ENCODE measurements around the gene DMXL1. TPM values are rescaled to one million over a fixed set of nuclear protein-coding genes. Genes with fewer than 3 reads are reported as not detected.
"Not testable (repeated sequence)": the region's sequence is repeated elsewhere in the genome, so short reads cannot be mapped to it uniquely, and the experiment has no call there.

DMXL1 gene
- total RNA-seq, 8 experiments from 2014 or later = 15.7 to 43.1 (median 25.8) TPM

DNA sequence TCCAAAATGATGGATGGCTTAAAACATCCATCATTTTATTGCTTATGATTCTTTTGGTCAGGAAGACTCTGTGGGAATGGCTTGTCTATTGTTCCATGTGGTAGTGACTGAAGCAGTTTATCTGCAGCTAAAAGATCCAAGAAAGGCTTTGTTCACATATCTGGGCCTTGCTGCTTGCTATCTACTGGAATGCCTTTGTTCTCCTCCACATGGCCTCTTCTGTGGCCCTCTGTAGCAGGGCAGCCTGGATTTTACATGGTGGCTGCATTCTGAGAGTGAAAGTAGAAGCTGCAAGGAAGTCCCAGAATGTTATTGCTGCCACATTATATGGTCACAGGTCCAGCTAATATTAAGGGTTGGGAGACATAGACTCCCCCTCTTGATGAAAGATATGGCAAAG, 35.1 kb downstream of the DMXL1 start:
- no peak overlapping the region for H3K27ac ChIP-seq
- ATAC-seq (replicated peaks in 6 of 8) = no peak
- in situ Hi-C loops (cut with MboI; ENCODE audit: low pct_unique_long_range_greater_than_20kb in 2 of 9, low sequenced_read_pairs in 9 of 9, unreplicated experiment in 9 of 9) = no loop called here

GRCh38 chr5:119112151-119112550, 41.3 kb downstream of the DMXL1 start:
- 64 to 100% (median 93%) methylated on average over 1 to 5 of the region's 5 CpGs; no CpG with 5 or more reads in 1 of the 10 experiments for WGBS, 10 experiments
- Histone ChIP-seq H3K4me3 (no peak overlapping the region), H3K4me1 (replicated peaks in 1 of 2) (no peaks in the 10 kb centered on the region), H3K27ac (no peak overlapping the region)
- ATAC-seq (replicated peaks in 6 of 8) = no peak
- in situ Hi-C loops (cut with MboI; ENCODE audit: low pct_unique_long_range_greater_than_20kb in 2 of 9, low sequenced_read_pairs in 9 of 9, unreplicated experiment in 9 of 9) = no loop called here

More for the DNA sequence above, 35.1 kb downstream of the DMXL1 start:
- Histone ChIP-seq H3K4me3 (no peak overlapping the region), H3K4me1 (replicated peaks in 1 of 2) (no peaks in the 10 kb centered on the region)

DNA sequence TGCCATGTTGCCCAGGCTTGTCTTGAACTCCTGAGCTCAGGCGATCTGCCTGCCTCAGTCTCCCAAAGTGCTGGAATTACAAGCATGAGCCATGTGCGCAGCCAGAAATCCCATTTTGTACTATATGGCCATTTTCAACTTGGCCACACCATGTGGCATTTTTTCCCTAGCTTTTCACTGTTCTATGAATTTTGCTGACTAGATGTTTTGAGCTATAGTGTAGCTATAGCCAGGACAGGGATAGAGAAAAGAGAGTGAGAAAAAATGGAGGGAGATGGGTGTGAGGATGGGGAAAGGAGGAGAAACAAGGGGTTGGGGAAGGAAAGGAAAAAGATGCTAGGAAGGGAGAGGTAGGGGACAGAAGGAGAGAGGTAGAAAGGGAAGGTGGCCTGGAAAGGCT, 46.4 kb downstream of the DMXL1 start:
- no peak overlapping the region for H3K4me3 ChIP-seq
- no peaks in the 10 kb centered on the region for H3K4me1 ChIP-seq (replicated peaks in 1 of 2)
- in situ Hi-C loops (cut with MboI; ENCODE audit: low pct_unique_long_range_greater_than_20kb in 2 of 9, low sequenced_read_pairs in 9 of 9, unreplicated experiment in 9 of 9) = no loop called here
- 100% methylated on average over 1 to 2 of the region's 2 CpGs; no CpG with 5 or more reads in 5 of the 10 experiments for WGBS, 10 experiments
- no peak for ATAC-seq (replicated peaks in 6 of 8)
- no peak overlapping the region for H3K27ac ChIP-seq

- H3K4me1 ChIP-seq (replicated peaks in 1 of 2) = no peaks in the 10 kb centered on the region
- in situ Hi-C loops (cut with MboI; ENCODE audit: low pct_unique_long_range_greater_than_20kb in 2 of 9, low sequenced_read_pairs in 9 of 9, unreplicated experiment in 9 of 9) = no loop called here
- no peak overlapping the region for H3K4me3 ChIP-seq
- peak in 3 of 8 experiments; percentile 67 to 87 (median 70) for ATAC-seq (replicated peaks in 6 of 8)
- no peak overlapping the region for H3K27ac ChIP-seq
These were observed 47.1 kb downstream of the DMXL1 start for GRCh38 chr5:119118000-119118399.

DNA sequence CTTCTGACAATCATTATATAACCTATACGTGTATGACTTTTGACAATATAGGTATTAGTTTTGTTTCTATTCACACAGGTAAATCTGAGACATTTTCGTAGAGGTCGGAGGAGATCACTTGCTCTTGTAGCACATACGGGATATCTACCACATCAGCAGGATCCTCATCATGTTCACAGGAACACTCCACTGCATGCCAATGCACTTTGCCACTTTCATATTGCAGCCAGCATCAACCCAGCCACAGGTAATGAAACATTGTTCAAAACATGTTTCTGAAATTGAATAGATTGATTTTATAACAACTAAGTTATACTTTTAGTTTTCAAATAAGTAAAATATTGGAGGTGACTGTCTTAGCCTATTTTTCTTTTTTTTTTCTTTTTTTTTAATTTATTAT, 50.0 kb downstream of the DMXL1 start:
- H3K4me3 ChIP-seq = no peak overlapping the region
- 88 to 100% (median 97%) methylated on average over 2 to 4 of the region's 4 CpGs for WGBS, 10 experiments
- no peak for ATAC-seq (replicated peaks in 6 of 8)
- H3K4me1 ChIP-seq (replicated peaks in 1 of 2) = no peaks in the 10 kb centered on the region
- in situ Hi-C loops (cut with MboI; ENCODE audit: low pct_unique_long_range_greater_than_20kb in 2 of 9, low sequenced_read_pairs in 9 of 9, unreplicated experiment in 9 of 9) = no loop called here
- no peak overlapping the region for H3K27ac ChIP-seq

- in situ Hi-C loops (cut with MboI; ENCODE audit: low pct_unique_long_range_greater_than_20kb in 2 of 9, low sequenced_read_pairs in 9 of 9, unreplicated experiment in 9 of 9); H3K4me1 ChIP-seq (replicated peaks in 1 of 2): not testable (repeated sequence)
- WGBS, 10 experiments = 100% methylated on average over 4 of the region's 27 CpGs; no CpG with 5 or more reads in 9 of the 10 experiments
These were observed 51.6 kb downstream of the DMXL1 start for GRCh38 chr5:119122474-119122873.

GRCh38 chr5:119123280-119123679, 52.4 kb downstream of the DMXL1 start:
- H3K4me3 ChIP-seq = no peak overlapping the region
- ATAC-seq (replicated peaks in 6 of 8) = no peak
- in situ Hi-C loops (cut with MboI; ENCODE audit: low pct_unique_long_range_greater_than_20kb in 2 of 9, low sequenced_read_pairs in 9 of 9, unreplicated experiment in 9 of 9) = no loop called here
- WGBS, 10 experiments = no CpG with 5 or more reads among the region's 2 CpGs
- H3K4me1 ChIP-seq (replicated peaks in 1 of 2) = no peaks in the 10 kb centered on the region
- no peak overlapping the region for H3K27ac ChIP-seq

More at GRCh38 chr5:119122474-119122873, 51.6 kb downstream of the DMXL1 start:
- ATAC-seq (replicated peaks in 6 of 8); H3K4me3 ChIP-seq; H3K27ac ChIP-seq: not testable (repeated sequence)

DNA sequence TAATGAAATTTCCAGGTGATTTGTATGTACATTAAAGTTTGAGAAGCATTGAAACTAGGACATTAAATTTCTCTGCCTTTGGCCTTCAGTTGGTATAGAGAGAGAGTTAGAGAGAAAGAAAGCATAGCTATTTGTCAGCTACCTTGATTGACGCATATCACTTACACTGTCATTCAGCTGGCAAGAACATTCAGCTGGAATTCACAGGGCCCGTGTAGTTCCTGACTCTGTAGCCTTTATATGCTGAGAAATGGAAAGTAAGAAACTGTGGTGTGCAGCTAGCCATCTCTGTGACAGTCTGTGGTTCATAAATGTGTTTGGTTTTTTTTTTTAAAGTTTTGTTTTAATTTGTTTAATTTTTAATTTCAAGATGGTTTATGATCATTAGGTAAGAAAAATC, 58.9 kb downstream of the DMXL1 start:
- no peak for ATAC-seq (replicated peaks in 6 of 8)
- Histone ChIP-seq H3K4me1 (replicated peaks in 1 of 2) (no peaks in the 10 kb centered on the region), H3K4me3 (no peak overlapping the region), H3K27ac (no peak overlapping the region)
- in situ Hi-C loops (cut with MboI; ENCODE audit: low pct_unique_long_range_greater_than_20kb in 2 of 9, low sequenced_read_pairs in 9 of 9, unreplicated experiment in 9 of 9) = no loop called here
- 29 to 100% (median 88%) methylated on average over 1 to 2 of the region's 2 CpGs; no CpG with 5 or more reads in 2 of the 10 experiments for WGBS, 10 experiments

GRCh38 chr5:119131530-119132304, 60.8 kb downstream of the DMXL1 start:
- in situ Hi-C loops (cut with MboI; ENCODE audit: low pct_unique_long_range_greater_than_20kb in 2 of 9, low sequenced_read_pairs in 9 of 9, unreplicated experiment in 9 of 9) = no loop called here
- no peak overlapping the region for H3K4me3 ChIP-seq
- no peak overlapping the region for H3K27ac ChIP-seq
- no peak for ATAC-seq (replicated peaks in 6 of 8)
- 80 to 100% (median 100%) methylated on average over 1 to 2 of the region's 2 CpGs; no CpG with 5 or more reads in 1 of the 10 experiments for WGBS, 10 experiments
- no peaks in the 10 kb centered on the region for H3K4me1 ChIP-seq (replicated peaks in 1 of 2)

- in situ Hi-C loops (cut with MboI; ENCODE audit: low pct_unique_long_range_greater_than_20kb in 2 of 9, low sequenced_read_pairs in 9 of 9, unreplicated experiment in 9 of 9); ATAC-seq (replicated peaks in 6 of 8); H3K4me3 ChIP-seq; H3K4me1 ChIP-seq (replicated peaks in 1 of 2); H3K27ac ChIP-seq: not testable (repeated sequence)
- WGBS, 10 experiments = 100% methylated on average over 1 to 4 of the region's 4 CpGs; no CpG with 5 or more reads in 6 of the 10 experiments
These were observed 64.9 kb downstream of the DMXL1 start for GRCh38 chr5:119135743-119136142.

GRCh38 chr5:119136666-119137318, 65.9 kb downstream of the DMXL1 start:
- 80 to 100% (median 100%) methylated on average over 1 to 3 of the region's 7 CpGs; no CpG with 5 or more reads in 3 of the 10 experiments for WGBS, 10 experiments
- H3K4me3 ChIP-seq = no peak overlapping the region
- no peak for ATAC-seq (replicated peaks in 6 of 8)
- H3K27ac ChIP-seq = no peak overlapping the region
- H3K4me1 ChIP-seq (replicated peaks in 1 of 2) = no peaks in the 10 kb centered on the region
- in situ Hi-C loops (cut with MboI; ENCODE audit: low pct_unique_long_range_greater_than_20kb in 2 of 9, low sequenced_read_pairs in 9 of 9, unreplicated experiment in 9 of 9) = no loop called here

- Histone ChIP-seq H3K27ac (no peak overlapping the region), H3K4me1 (replicated peaks in 1 of 2) (no peaks in the 10 kb centered on the region), H3K4me3 (no peak overlapping the region)
- in situ Hi-C loops (cut with MboI; ENCODE audit: low pct_unique_long_range_greater_than_20kb in 2 of 9, low sequenced_read_pairs in 9 of 9, unreplicated experiment in 9 of 9) = no loop called here
- 50 to 100% (median 80%) methylated on average over 1 to 4 of the region's 4 CpGs for WGBS, 10 experiments
- ATAC-seq (replicated peaks in 6 of 8) = no peak
These were observed 82.7 kb downstream of the DMXL1 start for GRCh38 chr5:119153629-119154028.

DNA sequence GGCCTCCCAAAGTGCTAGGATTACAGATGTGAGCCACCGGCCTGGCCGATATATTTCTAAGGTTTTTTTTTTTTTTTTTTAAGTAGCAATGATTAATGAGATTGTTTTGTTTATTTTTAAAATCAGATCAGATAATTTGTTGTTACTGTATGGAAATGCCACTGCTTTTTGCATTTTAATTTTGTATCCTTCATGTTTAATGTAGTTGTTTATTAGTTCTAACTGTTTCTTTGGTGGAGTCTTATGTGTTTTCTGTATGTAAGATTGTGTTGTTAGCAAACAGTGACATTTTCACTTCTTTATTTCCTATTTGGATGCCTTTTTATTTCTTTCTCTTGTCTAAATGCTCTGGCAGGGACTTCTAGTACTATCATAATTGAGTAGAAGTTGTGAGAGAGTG, 87.3 kb downstream of the DMXL1 start:
- in situ Hi-C loops (cut with MboI; ENCODE audit: low pct_unique_long_range_greater_than_20kb in 2 of 9, low sequenced_read_pairs in 9 of 9, unreplicated experiment in 9 of 9) = no loop called here
- 98 to 100% (median 100%) methylated on average over 2 of the region's 2 CpGs; no CpG with 5 or more reads in 2 of the 10 experiments for WGBS, 10 experiments
- H3K27ac ChIP-seq = no peak overlapping the region
- H3K4me1 ChIP-seq (replicated peaks in 1 of 2) = no peaks in the 10 kb centered on the region
- ATAC-seq (replicated peaks in 6 of 8) = no peak
- H3K4me3 ChIP-seq = no peak overlapping the region

Measured in motor neuron (in vitro differentiated cells).